HG02870 (cell line): ENCODE results near the gene XCR1.
"Not testable (repeated sequence)": the region's sequence is repeated elsewhere in the genome, so short reads cannot be mapped to it uniquely, and the experiment has no call there.

Experiments used
- ATAC-seq: cut with Tn5 transposase; IDR thresholded peaks from one replicate; pipeline ENCODE4 v1.9.1; 2021; ENCODE audit warnings: mild to moderate bottlenecking, moderate library complexity; ENCODE audit not compliant: unreplicated experiment

XCR1 gene

GRCh38 chr3:46049093-46049492, 21.8 kb upstream of the XCR1 start:
- ATAC-seq = no peak

GRCh38 chr3:46046231-46046630, 18.9 kb upstream of the XCR1 start:
- not testable (repeated sequence) for ATAC-seq

- ATAC-seq = no peak
Measured at GRCh38 chr3:46038916-46039315, 11.6 kb upstream of the XCR1 start.

GRCh38 chr3:46038071-46038470, 10.8 kb upstream of the XCR1 start:
- ATAC-seq = not testable (repeated sequence)

GRCh38 chr3:46036191-46036590, 8.9 kb upstream of the XCR1 start:
- no peak for ATAC-seq

GRCh38 chr3:46031747-46032146, 4.5 kb upstream of the XCR1 start:
- ATAC-seq = no peak

GRCh38 chr3:46031269-46031668, 4.0 kb upstream of the XCR1 start:
- ATAC-seq = no peak

GRCh38 chr3:46030626-46031025, 3.3 kb upstream of the XCR1 start:
- ATAC-seq = no peak

- no peak for ATAC-seq
Measured at GRCh38 chr3:46029953-46030543, 2.8 kb upstream of the XCR1 start.

- ATAC-seq = no peak
Measured at GRCh38 chr3:46027736-46028397, 584 bp upstream of the XCR1 start.

GRCh38 chr3:46025139-46025538, 2.1 kb downstream of the XCR1 start:
- no peak for ATAC-seq

GRCh38 chr3:46024131-46024530, 3.2 kb downstream of the XCR1 start:
- no peak for ATAC-seq

- no peak for ATAC-seq
Measured at GRCh38 chr3:46022909-46023785, 4.1 kb downstream of the XCR1 start.

- ATAC-seq = no peak
Measured at GRCh38 chr3:46021516-46021915, 5.8 kb downstream of the XCR1 start.

GRCh38 chr3:46020766-46021510, 6.3 kb downstream of the XCR1 start:
- ATAC-seq = no peak

GRCh38 chr3:46019707-46020106, 7.6 kb downstream of the XCR1 start:
- no peak for ATAC-seq

GRCh38 chr3:46017720-46018119, 9.6 kb downstream of the XCR1 start:
- ATAC-seq = no peak

GRCh38 chr3:46013316-46014094, 13.8 kb downstream of the XCR1 start:
- ATAC-seq = no peak

- no peak for ATAC-seq
Measured at GRCh38 chr3:46012246-46012645, 15.0 kb downstream of the XCR1 start.

GRCh38 chr3:46010519-46011113, 16.7 kb downstream of the XCR1 start:
- ATAC-seq = no peak
